ENCODE results near the gene ATP8B4. TPM values are rescaled to one million over a fixed set of nuclear protein-coding genes. Genes with fewer than 3 reads are reported as not detected.

ATP8B4 gene
- polyA plus RNA-seq, 1 of the 3 experiments (the other 2 are of a cell fraction), result 0.03 TPM

DNA sequence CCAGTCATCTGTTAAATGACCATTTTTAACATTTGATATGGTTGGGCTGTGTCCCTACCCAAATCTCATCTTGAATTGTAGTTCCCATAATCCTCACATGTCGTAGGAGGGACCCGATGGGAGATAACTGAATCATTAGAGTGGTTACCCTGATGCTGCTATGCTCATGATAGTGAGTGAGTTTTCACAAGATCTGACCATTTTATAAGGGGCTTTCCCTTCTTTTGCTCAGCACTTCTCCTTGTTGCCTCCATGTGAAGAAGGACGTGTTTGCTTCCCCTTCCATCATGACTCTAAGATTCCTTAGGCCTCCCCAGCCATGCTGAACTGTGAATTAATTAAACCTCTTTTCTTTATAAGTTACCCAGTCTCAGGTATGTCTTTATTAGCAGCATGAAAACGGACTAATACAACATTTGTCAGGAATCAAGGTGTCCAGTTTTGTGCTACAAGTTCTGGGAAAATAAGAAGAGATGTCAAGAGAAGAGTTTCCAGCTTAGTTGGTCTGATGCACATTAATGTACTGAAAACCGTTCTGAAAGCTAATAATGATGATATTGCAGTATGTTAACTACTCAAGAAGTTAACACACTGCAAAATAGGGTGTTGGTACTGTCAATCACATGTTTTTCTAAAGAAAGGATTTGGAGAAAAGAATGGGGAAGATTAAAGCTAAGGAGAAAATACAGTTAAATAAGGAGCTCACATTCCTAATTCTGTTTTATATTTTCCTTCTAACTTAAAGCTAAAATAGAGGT is 67.9 kb downstream of the ATP8B4 start:
- H3K9me3 ChIP-seq, result no peaks in the 10 kb centered on the region
- TF ChIP-seq, protein P1, sequence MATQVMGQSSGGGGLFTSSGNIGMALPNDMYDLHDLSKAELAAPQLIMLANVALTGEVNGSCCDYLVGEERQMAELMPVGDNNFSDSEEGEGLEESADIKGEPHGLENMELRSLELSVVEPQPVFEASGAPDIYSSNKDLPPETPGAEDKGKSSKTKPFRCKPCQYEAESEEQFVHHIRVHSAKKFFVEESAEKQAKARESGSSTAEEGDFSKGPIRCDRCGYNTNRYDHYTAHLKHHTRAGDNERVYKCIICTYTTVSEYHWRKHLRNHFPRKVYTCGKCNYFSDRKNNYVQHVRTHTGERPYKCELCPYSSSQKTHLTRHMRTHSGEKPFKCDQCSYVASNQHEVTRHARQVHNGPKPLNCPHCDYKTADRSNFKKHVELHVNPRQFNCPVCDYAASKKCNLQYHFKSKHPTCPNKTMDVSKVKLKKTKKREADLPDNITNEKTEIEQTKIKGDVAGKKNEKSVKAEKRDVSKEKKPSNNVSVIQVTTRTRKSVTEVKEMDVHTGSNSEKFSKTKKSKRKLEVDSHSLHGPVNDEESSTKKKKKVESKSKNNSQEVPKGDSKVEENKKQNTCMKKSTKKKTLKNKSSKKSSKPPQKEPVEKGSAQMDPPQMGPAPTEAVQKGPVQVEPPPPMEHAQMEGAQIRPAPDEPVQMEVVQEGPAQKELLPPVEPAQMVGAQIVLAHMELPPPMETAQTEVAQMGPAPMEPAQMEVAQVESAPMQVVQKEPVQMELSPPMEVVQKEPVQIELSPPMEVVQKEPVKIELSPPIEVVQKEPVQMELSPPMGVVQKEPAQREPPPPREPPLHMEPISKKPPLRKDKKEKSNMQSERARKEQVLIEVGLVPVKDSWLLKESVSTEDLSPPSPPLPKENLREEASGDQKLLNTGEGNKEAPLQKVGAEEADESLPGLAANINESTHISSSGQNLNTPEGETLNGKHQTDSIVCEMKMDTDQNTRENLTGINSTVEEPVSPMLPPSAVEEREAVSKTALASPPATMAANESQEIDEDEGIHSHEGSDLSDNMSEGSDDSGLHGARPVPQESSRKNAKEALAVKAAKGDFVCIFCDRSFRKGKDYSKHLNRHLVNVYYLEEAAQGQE (IDR thresholded peaks at IDR 0.05; ENCODE audit: low read depth, low read length), result no peak
- TF ChIP-seq FOXJ3 (CRISPR knock-in tag; IDR thresholded peaks at IDR 0.05), result no peak
- no peak for TF ChIP-seq SMC3 (IDR thresholded peaks at IDR 0.05; ENCODE audit: low read depth, low read length)
- TF ChIP-seq GATA2 (CRISPR knock-in tag; IDR thresholded peaks at IDR 0.05), result no peak
- TF ChIP-seq RCOR1 (IDR thresholded peaks at IDR 0.05; ENCODE audit: low read length), result no peak
- no peak for TF ChIP-seq YY1 (IDR thresholded peaks at IDR 0.05; ENCODE audit: low read depth)
- TF ChIP-seq, protein P2, sequence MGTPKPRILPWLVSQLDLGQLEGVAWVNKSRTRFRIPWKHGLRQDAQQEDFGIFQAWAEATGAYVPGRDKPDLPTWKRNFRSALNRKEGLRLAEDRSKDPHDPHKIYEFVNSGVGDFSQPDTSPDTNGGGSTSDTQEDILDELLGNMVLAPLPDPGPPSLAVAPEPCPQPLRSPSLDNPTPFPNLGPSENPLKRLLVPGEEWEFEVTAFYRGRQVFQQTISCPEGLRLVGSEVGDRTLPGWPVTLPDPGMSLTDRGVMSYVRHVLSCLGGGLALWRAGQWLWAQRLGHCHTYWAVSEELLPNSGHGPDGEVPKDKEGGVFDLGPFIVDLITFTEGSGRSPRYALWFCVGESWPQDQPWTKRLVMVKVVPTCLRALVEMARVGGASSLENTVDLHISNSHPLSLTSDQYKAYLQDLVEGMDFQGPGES (IDR thresholded peaks at IDR 0.05; ENCODE audit: low read depth, low read length), result no peak
- no peak for TF ChIP-seq POLR2AphosphoS5 (IDR thresholded peaks at IDR 0.05; ENCODE audit: low read depth, low read length)
- no peak for TF ChIP-seq MXI1 (IDR thresholded peaks at IDR 0.05; ENCODE audit: low read depth, low read length)
- no peak for TF ChIP-seq JUND (IDR thresholded peaks at IDR 0.05)
- TF ChIP-seq, protein P3, sequence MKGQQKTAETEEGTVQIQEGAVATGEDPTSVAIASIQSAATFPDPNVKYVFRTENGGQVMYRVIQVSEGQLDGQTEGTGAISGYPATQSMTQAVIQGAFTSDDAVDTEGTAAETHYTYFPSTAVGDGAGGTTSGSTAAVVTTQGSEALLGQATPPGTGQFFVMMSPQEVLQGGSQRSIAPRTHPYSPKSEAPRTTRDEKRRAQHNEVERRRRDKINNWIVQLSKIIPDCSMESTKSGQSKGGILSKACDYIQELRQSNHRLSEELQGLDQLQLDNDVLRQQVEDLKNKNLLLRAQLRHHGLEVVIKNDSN (IDR thresholded peaks at IDR 0.05; ENCODE audit: borderline replicate concordance, low read depth), result no peak
- TF ChIP-seq EZH2phosphoT487 (IDR thresholded peaks at IDR 0.05; ENCODE audit: borderline replicate concordance, low read depth), result no peak
- no peak for TF ChIP-seq ELF1 (IDR thresholded peaks at IDR 0.05)
- TF ChIP-seq, protein P4, sequence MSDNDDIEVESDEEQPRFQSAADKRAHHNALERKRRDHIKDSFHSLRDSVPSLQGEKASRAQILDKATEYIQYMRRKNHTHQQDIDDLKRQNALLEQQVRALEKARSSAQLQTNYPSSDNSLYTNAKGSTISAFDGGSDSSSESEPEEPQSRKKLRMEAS (IDR thresholded peaks at IDR 0.05; ENCODE audit: low read depth), result no peak
- no peak for TF ChIP-seq GABPA (IDR thresholded peaks at IDR 0.05; ENCODE audit: low read depth)
- H2AFZ ChIP-seq (ENCODE audit: low read depth), result no peak overlapping the region
- DNase-seq, result no peak
- no peaks in the 10 kb centered on the region for H3K27me3 ChIP-seq (ENCODE audit: insufficient read depth)
- no peak overlapping the region for H3K4me2 ChIP-seq
- 49% methylated on average over 5 of the region's 5 CpGs for WGBS (ENCODE audit: low lambda C conversion rate)
- CTCF ChIA-PET, result interaction anchor here (0.6 to 4.4 kb wide), 36 partner anchors 12 to 1189 kb away, joined by 3 to 59 read pairs (median 4); partner anchors contain the start of genes FGF7 and SHC4
- no peak overlapping the region for H3K9ac ChIP-seq
- POLR2A ChIA-PET, result no interaction called here
- no peaks in the 10 kb centered on the region for H3K9me2 ChIP-seq
- H3K4me3 ChIP-seq (ENCODE audit: low read depth in 2 of 2, low read length in 1 of 2), result no peak overlapping the region; a peak in 1 of 4 replicates
- H3K79me2 ChIP-seq (ENCODE audit: insufficient read depth), result no peaks in the 10 kb centered on the region
- H3K4me1 ChIP-seq (ENCODE audit: control insufficient read depth in 1 of 2, insufficient read depth in 2 of 2, low read depth in 1 of 2, low read length in 1 of 2), result peaks cover 0 to 2% of the 10 kb centered on the region in 2 experiments; a peak in 2 of 4 replicates
- H4K20me1 ChIP-seq (ENCODE audit: insufficient read depth), result no peaks in the 10 kb centered on the region
- no peaks in the 10 kb centered on the region for H3K36me3 ChIP-seq (replicated peaks in 1 of 2; ENCODE audit: control insufficient read depth in 1 of 2, insufficient read depth in 2 of 2, low read length in 1 of 2)
- H3F3A ChIP-seq (replicated peaks; ENCODE audit: insufficient read depth), result no peaks in the 10 kb centered on the region
- no peak overlapping the region for H3K27ac ChIP-seq (ENCODE audit: low read depth in 2 of 2, low read length in 1 of 2)

Data from SK-N-SH (cell line).